Measurements from ENCODE around the gene OR10P1. TPM values are rescaled to one million over a fixed set of nuclear protein-coding genes. Genes with fewer than 3 reads are reported as not detected.

The OR10P1 gene
- total RNA-seq, 2 experiments from 2014 or later: not detected

GRCh38 chr12:55673638-55674037, 36.9 kb downstream of the OR10P1 start:
- Mint-ChIP-seq H3K4me3 (no peak overlapping the region), H3K36me3 (ENCODE audit: low read depth) (no peaks in the 10 kb centered on the region), H3K27ac (no peak overlapping the region), H3K4me1 (ENCODE audit: low read depth) (no peaks in the 10 kb centered on the region), H3K27me3 (ENCODE audit: low read depth) (no peaks in the 10 kb centered on the region), H3K9me3 (no peaks in the 10 kb centered on the region)
- intact Hi-C loops (cut with micrococcal nuclease): no loop called here
- CTCF ChIA-PET: interaction anchor here (0.8 to 1.5 kb wide), 2 partner anchors 17 to 27 kb away, joined by 3 read pairs; no protein-coding TSS in a partner anchor
- no peak for DNase-seq

- Mint-ChIP-seq H3K9me3 (no peaks in the 10 kb centered on the region), H3K36me3 (ENCODE audit: low read depth) (no peaks in the 10 kb centered on the region)
- intact Hi-C loops (cut with micrococcal nuclease): no loop called here
Measured at GRCh38 chr12:55675666-55676065, 39.0 kb downstream of the OR10P1 start.

GRCh38 chr12:55676707-55677106, 40.0 kb downstream of the OR10P1 start:
- Mint-ChIP-seq H3K27me3 (ENCODE audit: low read depth) (peaks cover 10% of the 10 kb centered on the region), H3K9me3 (no peaks in the 10 kb centered on the region), H3K36me3 (ENCODE audit: low read depth) (no peaks in the 10 kb centered on the region), H3K4me3 (no peak overlapping the region), H3K27ac (no peak overlapping the region), H3K4me1 (ENCODE audit: low read depth) (peaks cover 6% of the 10 kb centered on the region)
- DNase-seq: no peak
- CTCF ChIA-PET: interaction anchor here (0.6 to 2.5 kb wide), 2 partner anchors 20 to 448 kb away, joined by 3 to 13 read pairs; no protein-coding TSS in a partner anchor
- intact Hi-C loops (cut with micrococcal nuclease): no loop called here

More at GRCh38 chr12:55675666-55676065, 39.0 kb downstream of the OR10P1 start:
- no peaks in the 10 kb centered on the region for H3K4me1 Mint-ChIP-seq (ENCODE audit: low read depth)
- no peak for DNase-seq
- CTCF ChIA-PET: interaction anchor here (0.7 kb wide), 1 partner anchor 19 kb away, joined by 3 read pairs; no protein-coding TSS in a partner anchor
- no peak overlapping the region for H3K27ac Mint-ChIP-seq
- H3K27me3 Mint-ChIP-seq (ENCODE audit: low read depth): peaks cover 3% of the 10 kb centered on the region
- no peak overlapping the region for H3K4me3 Mint-ChIP-seq

- peaks cover 16% of the 10 kb centered on the region for H3K27me3 Mint-ChIP-seq (ENCODE audit: low read depth)
Measured at GRCh38 chr12:55679691-55680090, 43.0 kb downstream of the OR10P1 start.

GRCh38 chr12:55681142-55682077, 44.7 kb downstream of the OR10P1 start:
- intact Hi-C loops (cut with micrococcal nuclease): loop anchor here (1.0 kb wide), 1 partner anchor 56 kb away; no protein-coding TSS in a partner anchor
- H3K27ac Mint-ChIP-seq: no peak overlapping the region
- peaks cover 16% of the 10 kb centered on the region for H3K27me3 Mint-ChIP-seq (ENCODE audit: low read depth)
- peaks cover 6% of the 10 kb centered on the region for H3K4me1 Mint-ChIP-seq (ENCODE audit: low read depth)
- no peak for DNase-seq
- H3K36me3 Mint-ChIP-seq (ENCODE audit: low read depth): no peaks in the 10 kb centered on the region
- CTCF ChIA-PET: interaction anchor here (0.7 to 1.0 kb wide), 2 partner anchors 14 to 25 kb away, joined by 3 to 4 read pairs; no protein-coding TSS in a partner anchor
- H3K9me3 Mint-ChIP-seq: no peaks in the 10 kb centered on the region
- H3K4me3 Mint-ChIP-seq: no peak overlapping the region

More at GRCh38 chr12:55679691-55680090, 43.0 kb downstream of the OR10P1 start:
- Mint-ChIP-seq H3K27ac (no peak overlapping the region), H3K4me3 (no peak overlapping the region), H3K36me3 (ENCODE audit: low read depth) (no peaks in the 10 kb centered on the region), H3K4me1 (ENCODE audit: low read depth) (peaks cover 6% of the 10 kb centered on the region), H3K9me3 (no peaks in the 10 kb centered on the region)
- CTCF ChIA-PET: no interaction called here
- DNase-seq: no peak
- intact Hi-C loops (cut with micrococcal nuclease): no loop called here

GRCh38 chr12:55682087-55682796, 45.5 kb downstream of the OR10P1 start:
- H3K27me3 Mint-ChIP-seq (ENCODE audit: low read depth): peaks cover 16% of the 10 kb centered on the region
- CTCF ChIA-PET: interaction anchor here (0.7 to 1.0 kb wide), 3 partner anchors 26 to 104 kb away, joined by 3 to 4 read pairs (median 3); no protein-coding TSS in a partner anchor

GRCh38 chr12:55683676-55684075, 47.0 kb downstream of the OR10P1 start:
- no peak for DNase-seq
- no peak overlapping the region for H3K27ac Mint-ChIP-seq
- no peak overlapping the region for H3K4me3 Mint-ChIP-seq
- peaks cover 16% of the 10 kb centered on the region for H3K27me3 Mint-ChIP-seq (ENCODE audit: low read depth)
- no peaks in the 10 kb centered on the region for H3K9me3 Mint-ChIP-seq
- CTCF ChIA-PET: interaction anchor here (0.6 to 0.7 kb wide), 2 partner anchors 28 to 1082 kb away, joined by 3 to 4 read pairs; no protein-coding TSS in a partner anchor
- H3K4me1 Mint-ChIP-seq (ENCODE audit: low read depth): peaks cover 14% of the 10 kb centered on the region
- H3K36me3 Mint-ChIP-seq (ENCODE audit: low read depth): no peaks in the 10 kb centered on the region
- intact Hi-C loops (cut with micrococcal nuclease): no loop called here

More at GRCh38 chr12:55682087-55682796, 45.5 kb downstream of the OR10P1 start:
- Mint-ChIP-seq H3K4me3 (no peak overlapping the region), H3K36me3 (ENCODE audit: low read depth) (no peaks in the 10 kb centered on the region), H3K9me3 (no peaks in the 10 kb centered on the region), H3K4me1 (ENCODE audit: low read depth) (peaks cover 9% of the 10 kb centered on the region), H3K27ac (no peak overlapping the region)
- intact Hi-C loops (cut with micrococcal nuclease): no loop called here
- DNase-seq: no peak

GRCh38 chr12:55684761-55685370, 48.2 kb downstream of the OR10P1 start:
- intact Hi-C loops (cut with micrococcal nuclease): no loop called here
- H3K4me3 Mint-ChIP-seq: no peak overlapping the region
- H3K27me3 Mint-ChIP-seq (ENCODE audit: low read depth): peaks cover 13% of the 10 kb centered on the region
- DNase-seq: no peak
- no peaks in the 10 kb centered on the region for H3K36me3 Mint-ChIP-seq (ENCODE audit: low read depth)
- peaks cover 14% of the 10 kb centered on the region for H3K4me1 Mint-ChIP-seq (ENCODE audit: low read depth)
- H3K9me3 Mint-ChIP-seq: no peaks in the 10 kb centered on the region
- no peak overlapping the region for H3K27ac Mint-ChIP-seq
- CTCF ChIA-PET: no interaction called here

- peaks cover 13% of the 10 kb centered on the region for H3K27me3 Mint-ChIP-seq (ENCODE audit: low read depth)
- no peak for DNase-seq
Measured at GRCh38 chr12:55685671-55686070, 49.0 kb downstream of the OR10P1 start.

GRCh38 chr12:55686366-55687010, 49.8 kb downstream of the OR10P1 start:
- H3K27ac Mint-ChIP-seq: no peak overlapping the region
- intact Hi-C loops (cut with micrococcal nuclease): no loop called here
- CTCF ChIA-PET: interaction anchor here (0.8 kb wide), 2 partner anchors 30 to 288 kb away, joined by 3 to 4 read pairs; partner anchors contain the start of gene RAB5B

More at GRCh38 chr12:55685671-55686070, 49.0 kb downstream of the OR10P1 start:
- no peak overlapping the region for H3K4me3 Mint-ChIP-seq
- no peak overlapping the region for H3K27ac Mint-ChIP-seq
- intact Hi-C loops (cut with micrococcal nuclease): no loop called here
- CTCF ChIA-PET: no interaction called here
- no peaks in the 10 kb centered on the region for H3K9me3 Mint-ChIP-seq
- no peaks in the 10 kb centered on the region for H3K36me3 Mint-ChIP-seq (ENCODE audit: low read depth)
- peaks cover 14% of the 10 kb centered on the region for H3K4me1 Mint-ChIP-seq (ENCODE audit: low read depth)

More at GRCh38 chr12:55686366-55687010, 49.8 kb downstream of the OR10P1 start:
- H3K36me3 Mint-ChIP-seq (ENCODE audit: low read depth): no peaks in the 10 kb centered on the region
- peaks cover 7% of the 10 kb centered on the region for H3K4me1 Mint-ChIP-seq (ENCODE audit: low read depth)
- H3K9me3 Mint-ChIP-seq: no peaks in the 10 kb centered on the region
- H3K27me3 Mint-ChIP-seq (ENCODE audit: low read depth): peaks cover 7% of the 10 kb centered on the region
- DNase-seq: no peak
- no peak overlapping the region for H3K4me3 Mint-ChIP-seq

Data from activated naive CD4-positive, alpha-beta T cell treated with anti-CD3 and anti-CD28 coated beads for 36 hours (primary cell).